Tibial artery (tissue), 4 donors: Measurements from ENCODE around the gene YWHAH.

ENCODE experiments used
- DNase-seq, 2 donors: peaks; one replicate each; pipeline ENCODE4 v3.0.0-alpha.2; 2019
- H3K27ac ChIP-seq, 2 donors: fragments of 200-600 bp; sonication (generic) in 1 of 2; 1 replicate in 1 of 2; 2 replicates in 1 of 2; pipeline ENCODE4 v1.5.1; 2018 to 2019; ENCODE audit warnings: mild to moderate bottlenecking in 1 of 2
- H3K27me3 ChIP-seq, 2 donors: fragments of 200-600 bp; sonication (generic) in 1 of 2; one replicate each; pipeline versions ENCODE4 v1.5.1 to v1.6.0; 2016 to 2019
- H3K36me3 ChIP-seq, 3 donors: fragments of 200-600 bp; sonication (generic) in 2 of 3; one replicate each; pipeline ENCODE4 v1.5.1; 2016 to 2019; ENCODE audit warnings: mild to moderate bottlenecking in 2 of 3
- H3K4me1 ChIP-seq, 4 donors: fragments of 200-600 bp; sonication (generic) in 2 of 4; 1 replicate in 3 of 4; 2 replicates in 1 of 4; pipeline ENCODE4 v1.5.1; 2016 to 2019
- H3K4me3 ChIP-seq, 2 donors: fragments of 200-600 bp; sonication (generic) in 1 of 2; 1 replicate in 1 of 2; 2 replicates in 1 of 2; pipeline ENCODE4 v1.5.1; 2018 to 2019; ENCODE audit warnings: mild to moderate bottlenecking in 2 of 2
- H3K9me3 ChIP-seq, 3 donors: fragments of 200-600 bp; sonication (generic) in 1 of 3; one replicate each; pipeline ENCODE4 v1.5.1; 2016 to 2019
- intact Hi-C: fragments of 100-400 bp; cut with DNase I; formaldehyde crosslinking; loops from one replicate; pipeline ENCODE4 v1.15.0; 2023; ENCODE audit warnings: low total_unique reads
- TF ChIP-seq, protein P1 (sequence below), 2 experiments: fragments of 200-600 bp in 1 of 2; fragments of 450-650 bp in 1 of 2; IDR thresholded peaks; one replicate each; pipeline ENCODE4 v1.5.1; 2017 to 2019; ENCODE audit warnings: antibody characterized with exemption in 2 of 2, mild to moderate bottlenecking in 1 of 2, moderate library complexity in 1 of 2

Gene YWHAH

DNA sequence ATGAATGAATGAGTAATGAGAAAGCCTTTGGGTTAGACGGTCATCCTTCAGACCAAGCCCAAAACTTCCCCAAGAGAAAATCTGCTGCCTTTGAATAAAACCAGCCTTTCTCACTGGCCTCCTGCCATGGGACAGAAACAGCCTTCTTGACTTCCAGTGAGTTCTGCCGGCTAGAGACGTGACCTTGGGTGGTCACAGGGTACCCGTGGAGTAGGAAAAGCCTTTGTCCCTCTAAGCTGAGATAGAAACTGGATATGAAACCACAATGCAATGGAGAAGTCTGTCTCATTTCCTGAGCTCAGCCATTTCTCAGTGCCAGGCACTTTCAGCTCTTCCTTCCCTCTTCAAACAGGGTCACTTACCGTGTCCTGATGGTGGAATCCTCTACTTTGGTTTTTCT lies 21.2 kb upstream of the YWHAH start:
- TF ChIP-seq, protein P1, sequence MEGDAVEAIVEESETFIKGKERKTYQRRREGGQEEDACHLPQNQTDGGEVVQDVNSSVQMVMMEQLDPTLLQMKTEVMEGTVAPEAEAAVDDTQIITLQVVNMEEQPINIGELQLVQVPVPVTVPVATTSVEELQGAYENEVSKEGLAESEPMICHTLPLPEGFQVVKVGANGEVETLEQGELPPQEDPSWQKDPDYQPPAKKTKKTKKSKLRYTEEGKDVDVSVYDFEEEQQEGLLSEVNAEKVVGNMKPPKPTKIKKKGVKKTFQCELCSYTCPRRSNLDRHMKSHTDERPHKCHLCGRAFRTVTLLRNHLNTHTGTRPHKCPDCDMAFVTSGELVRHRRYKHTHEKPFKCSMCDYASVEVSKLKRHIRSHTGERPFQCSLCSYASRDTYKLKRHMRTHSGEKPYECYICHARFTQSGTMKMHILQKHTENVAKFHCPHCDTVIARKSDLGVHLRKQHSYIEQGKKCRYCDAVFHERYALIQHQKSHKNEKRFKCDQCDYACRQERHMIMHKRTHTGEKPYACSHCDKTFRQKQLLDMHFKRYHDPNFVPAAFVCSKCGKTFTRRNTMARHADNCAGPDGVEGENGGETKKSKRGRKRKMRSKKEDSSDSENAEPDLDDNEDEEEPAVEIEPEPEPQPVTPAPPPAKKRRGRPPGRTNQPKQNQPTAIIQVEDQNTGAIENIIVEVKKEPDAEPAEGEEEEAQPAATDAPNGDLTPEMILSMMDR (IDR thresholded peaks at IDR 0.05) = no peak
- H3K4me3 ChIP-seq = no peak overlapping the region
- H3K27ac ChIP-seq = no peak overlapping the region
- DNase-seq = peak; percentile 74
- H3K27me3 ChIP-seq = peaks cover 0 to 11% of the 10 kb centered on the region in 2 donors
- H3K9me3 ChIP-seq = no peaks in the 10 kb centered on the region
- intact Hi-C loops = no loop called here
- H3K4me1 ChIP-seq = no peaks in the 10 kb centered on the region
- no peaks in the 10 kb centered on the region for H3K36me3 ChIP-seq

DNA sequence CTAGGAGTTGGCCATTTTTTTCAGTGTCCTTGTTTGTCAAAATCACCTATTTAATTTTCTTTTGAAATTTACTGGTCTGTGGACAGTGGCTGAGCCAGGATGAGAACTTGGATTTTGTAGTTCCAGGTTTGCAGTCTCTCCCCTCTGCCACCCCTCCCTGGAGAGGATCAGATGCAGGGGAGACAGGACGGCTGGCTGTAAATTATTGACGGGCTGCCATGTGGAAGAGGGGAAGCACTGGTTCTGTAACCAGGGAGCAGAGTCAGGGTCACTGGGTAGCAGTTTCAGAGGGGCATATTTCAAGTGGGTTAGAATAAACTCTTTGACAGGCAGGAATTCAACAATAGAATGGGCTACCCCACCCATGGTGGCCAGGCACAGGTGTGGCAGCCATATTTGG lies 20.6 kb upstream of the YWHAH start:
- TF ChIP-seq, protein P1 (IDR thresholded peaks at IDR 0.05) = no peak
- no peak for DNase-seq
- Histone ChIP-seq H3K4me3 (no peak overlapping the region), H3K27ac (no peak overlapping the region), H3K36me3 (no peaks in the 10 kb centered on the region), H3K27me3 (peaks cover 0 to 11% of the 10 kb centered on the region in 2 donors), H3K9me3 (no peaks in the 10 kb centered on the region), H3K4me1 (no peaks in the 10 kb centered on the region)
- intact Hi-C loops = no loop called here

DNA sequence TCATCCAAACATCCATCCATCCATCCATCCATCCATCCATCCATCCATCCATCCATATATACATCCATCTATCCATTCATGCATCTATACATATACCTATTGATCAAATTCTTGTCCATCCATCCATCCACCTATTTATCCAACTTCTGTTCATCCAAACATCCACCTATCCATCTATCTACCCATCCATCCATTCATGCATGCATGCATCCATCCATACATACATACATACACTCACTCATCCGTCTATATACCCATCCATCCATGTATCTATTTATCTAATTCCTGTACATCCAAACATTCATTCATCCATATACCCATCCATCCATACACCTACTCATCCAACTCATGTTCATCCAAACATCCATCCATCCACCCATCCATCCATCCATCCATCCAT lies 19.3 kb upstream of the YWHAH start:
- TF ChIP-seq, protein P1 (IDR thresholded peaks at IDR 0.05) = no peak
- H3K27ac ChIP-seq = no peak overlapping the region
- H3K27me3 ChIP-seq = peaks cover 0 to 11% of the 10 kb centered on the region in 2 donors
- intact Hi-C loops = no loop called here
- H3K4me3 ChIP-seq = no peak overlapping the region
- DNase-seq = no peak
- H3K9me3 ChIP-seq = no peaks in the 10 kb centered on the region
- no peaks in the 10 kb centered on the region for H3K36me3 ChIP-seq
- H3K4me1 ChIP-seq = no peaks in the 10 kb centered on the region

DNA sequence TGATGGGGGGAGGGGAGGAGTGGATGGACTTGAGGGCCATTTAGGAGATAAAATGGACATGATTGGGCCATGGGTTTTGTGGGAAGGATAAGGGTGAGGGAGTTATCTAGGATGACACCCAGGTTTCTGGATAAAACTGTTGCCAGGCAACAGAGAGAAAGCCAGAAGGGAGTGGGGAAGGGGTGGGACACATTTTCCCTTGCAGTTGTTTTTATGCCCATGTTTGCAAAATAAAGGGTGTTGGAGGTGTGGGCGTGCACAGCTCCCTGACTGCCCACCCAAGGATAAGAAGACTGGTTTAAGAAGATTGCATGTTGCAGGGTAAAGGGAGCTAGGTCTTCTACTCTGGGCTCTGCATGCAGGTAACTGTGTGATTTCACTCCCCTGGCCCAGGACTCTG lies 18.3 kb upstream of the YWHAH start:
- intact Hi-C loops = no loop called here
- no peak for DNase-seq
- Histone ChIP-seq H3K27me3 (peaks cover 0 to 11% of the 10 kb centered on the region in 2 donors), H3K4me1 (no peaks in the 10 kb centered on the region), H3K4me3 (no peak overlapping the region), H3K27ac (no peak overlapping the region), H3K9me3 (no peaks in the 10 kb centered on the region), H3K36me3 (no peaks in the 10 kb centered on the region)
- TF ChIP-seq, protein P1 (IDR thresholded peaks at IDR 0.05) = no peak

DNA sequence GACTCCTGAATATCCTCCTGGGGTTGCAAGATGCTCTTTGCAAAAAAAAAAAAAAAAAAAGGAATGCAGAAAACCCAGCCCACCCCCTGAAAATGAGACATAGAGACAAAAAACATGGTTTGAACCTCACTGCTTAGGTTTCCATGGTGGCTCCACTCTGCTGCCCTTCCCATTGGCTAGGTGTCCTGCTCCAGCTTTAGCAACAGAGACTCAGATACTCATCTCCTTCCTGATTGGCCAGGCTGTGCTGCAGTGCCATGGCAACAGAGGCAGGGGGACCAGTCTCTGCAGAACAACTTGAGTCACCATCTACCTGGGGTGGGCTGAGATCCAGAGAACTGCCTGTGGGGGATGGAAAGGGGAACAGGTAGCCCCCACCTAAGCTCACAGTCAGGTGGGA lies 17.4 kb upstream of the YWHAH start:
- TF ChIP-seq, protein P1 (IDR thresholded peaks at IDR 0.05) = no peak
- H3K4me1 ChIP-seq = no peaks in the 10 kb centered on the region
- H3K27ac ChIP-seq = no peak overlapping the region
- no peaks in the 10 kb centered on the region for H3K36me3 ChIP-seq
- peaks cover 0 to 11% of the 10 kb centered on the region in 2 donors for H3K27me3 ChIP-seq
- DNase-seq = no peak
- no peaks in the 10 kb centered on the region for H3K9me3 ChIP-seq
- no peak overlapping the region for H3K4me3 ChIP-seq
- intact Hi-C loops = no loop called here

DNA sequence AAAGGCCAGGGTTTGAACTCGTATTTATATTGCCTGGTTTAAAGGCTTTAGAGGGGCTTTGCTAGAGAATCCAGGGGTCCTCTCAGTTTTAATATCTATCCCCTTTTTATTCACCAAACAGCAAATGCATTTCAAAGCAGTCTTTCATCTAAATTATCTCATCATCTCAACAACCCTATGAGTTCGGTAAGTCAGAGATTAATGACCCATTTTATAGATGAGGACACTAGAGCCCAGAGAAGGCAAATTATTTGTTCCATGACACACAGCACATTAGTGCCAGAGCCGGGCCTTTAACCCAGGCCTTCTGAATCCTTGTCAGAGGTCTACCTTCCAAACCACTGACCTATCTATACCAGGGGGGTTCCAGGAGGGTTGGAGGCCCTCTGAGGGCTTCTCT lies 16.8 kb upstream of the YWHAH start:
- no peak overlapping the region for H3K27ac ChIP-seq
- no peaks in the 10 kb centered on the region for H3K36me3 ChIP-seq
- no peaks in the 10 kb centered on the region for H3K9me3 ChIP-seq
- no peak for DNase-seq
- H3K27me3 ChIP-seq = peaks cover 0 to 11% of the 10 kb centered on the region in 2 donors
- H3K4me1 ChIP-seq = no peaks in the 10 kb centered on the region
- intact Hi-C loops = no loop called here
- H3K4me3 ChIP-seq = no peak overlapping the region
- TF ChIP-seq, protein P1 (IDR thresholded peaks at IDR 0.05) = no peak
